GM20431 (cell line): ENCODE measurements around the gene ULBP2.
"Not testable (repeated sequence)": the region's sequence is repeated elsewhere in the genome, so short reads cannot be mapped to it uniquely, and the experiment has no call there.

Source experiments
- in situ Hi-C: fragments of 300-500 bp; cut with MseI, MboI; formaldehyde crosslinking; loops from one replicate; pipeline ENCODE4 v1.15.0; 2020; ENCODE audit warnings: low sequenced_read_pairs; ENCODE audit not compliant: unreplicated experiment

Gene ULBP2

GRCh38 chr6:149907317-149907716, 34.5 kb upstream of the ULBP2 start:
- in situ Hi-C loops = no loop called here

- in situ Hi-C loops = not testable (repeated sequence)
Observed at GRCh38 chr6:149908480-149908879, 33.3 kb upstream of the ULBP2 start.

GRCh38 chr6:149909701-149910470, 31.9 kb upstream of the ULBP2 start:
- in situ Hi-C loops = no loop called here

GRCh38 chr6:149910721-149911151, 31.1 kb upstream of the ULBP2 start:
- in situ Hi-C loops = no loop called here

- in situ Hi-C loops = not testable (repeated sequence)
Observed at GRCh38 chr6:149912680-149913079, 29.1 kb upstream of the ULBP2 start.

- in situ Hi-C loops = no loop called here
Observed at GRCh38 chr6:149913085-149913484, 28.7 kb upstream of the ULBP2 start.

GRCh38 chr6:149913540-149914240, 28.1 kb upstream of the ULBP2 start:
- in situ Hi-C loops = no loop called here

- in situ Hi-C loops = no loop called here
Observed at GRCh38 chr6:149915970-149916865, 25.6 kb upstream of the ULBP2 start.

GRCh38 chr6:149917679-149918078, 24.1 kb upstream of the ULBP2 start:
- in situ Hi-C loops = no loop called here

- in situ Hi-C loops = no loop called here
Observed at GRCh38 chr6:149918151-149918905, 23.5 kb upstream of the ULBP2 start.

GRCh38 chr6:149919126-149919833, 22.5 kb upstream of the ULBP2 start:
- in situ Hi-C loops = not testable (repeated sequence)

GRCh38 chr6:149919834-149920225, 22.0 kb upstream of the ULBP2 start:
- in situ Hi-C loops = loop anchor here (10.0 kb wide), 1 partner anchor 85 kb away; no protein-coding TSS in a partner anchor

- in situ Hi-C loops = loop anchor here (10.0 kb wide), 1 partner anchor 87 kb away; no protein-coding TSS in a partner anchor
Observed at GRCh38 chr6:149921361-149921760, 20.5 kb upstream of the ULBP2 start.

- in situ Hi-C loops = loop anchor here (10.0 kb wide), 1 partner anchor 87 kb away; no protein-coding TSS in a partner anchor
Observed at GRCh38 chr6:149922091-149922490, 19.7 kb upstream of the ULBP2 start.

GRCh38 chr6:149922642-149923326, 19.0 kb upstream of the ULBP2 start, which contains the start of gene RAET1G:
Gene RAET1G, minus strand, starts transcription at chr6:149923121. Its CDS starts 111 bp downstream, at chr6:149923010.
- in situ Hi-C loops = loop anchor here (10.0 kb wide), 1 partner anchor 88 kb away; no protein-coding TSS in a partner anchor

- in situ Hi-C loops = loop anchor here (10.0 kb wide), 1 partner anchor 89 kb away; no protein-coding TSS in a partner anchor
Observed at GRCh38 chr6:149923327-149923986, 18.4 kb upstream of the ULBP2 start.

GRCh38 chr6:149924206-149924932, 17.4 kb upstream of the ULBP2 start:
- in situ Hi-C loops = loop anchor here (10.0 kb wide), 1 partner anchor 90 kb away; no protein-coding TSS in a partner anchor
